HepG2 (cell line): Measurements from ENCODE around the gene CPVL. TPM values are rescaled to one million over a fixed set of nuclear protein-coding genes. Genes with fewer than 3 reads are reported as not detected.

Experiments used
- ATAC-seq: fragments of 200-7000 bp; cut with Tn5 transposase; 3 replicates; pipeline ENCODE4 v1.9.1; 2020; ENCODE audit warnings: mild to moderate bottlenecking, moderate library complexity
- BruUV-seq: library from RNA; stranded (reverse); fragments of 400-500 nt; replicated peaks from 2 replicates; lab custom pipeline; 2021; lab: Mats Ljungman, UMichigan
- CTCF ChIA-PET: fragments of 300-600 bp; formaldehyde crosslinking; extraction: SDS; loops from one replicate; lab custom pipeline; 2021; ENCODE audit warnings: low total read pairs, inconsistent platforms, low intra/inter-chr PET ratio; lab: Yijun Ruan, JAX
- POLR2A ChIA-PET: fragments of 350-600 bp; sonication (Branson Sonifier 250); formaldehyde crosslinking; loops from one replicate; lab custom pipeline; 2020; ENCODE audit warnings: antibody characterized with exemption, inconsistent platforms; lab: Yijun Ruan, JAX
- DNase-seq: peaks from one replicate; pipeline ENCODE4 v3.0.0-alpha.2; 2015; ENCODE audit warnings: low spot score
- FAIRE-seq: peaks from 3 replicates; lab custom pipeline; 2011; peaks lifted over from hg19 to GRCh38; lab: Jason Lieb, UNC
- H2AFZ ChIP-seq: one replicate; pipeline ENCODE4 v1.6.1; 2011; ENCODE audit warnings: low read length, inconsistent platforms
- H3K27ac ChIP-seq: fragments of 300-600 bp; 3 replicates; pipeline ENCODE4 v1.8.0; 2011; ENCODE audit warnings: mixed run types, mild to moderate bottlenecking, mixed read lengths, low read length, inconsistent platforms; ENCODE audit not compliant: insufficient read depth; ENCODE audit errors: extremely low read length
- H3K27me3 ChIP-seq, 2 experiments: fragments of 200-600 bp in 1 of 2; 2 replicates in 1 of 2; 3 replicates in 1 of 2; pipeline versions ENCODE4 v1.6.0 to v1.8.0; 2011; ENCODE audit warnings: low read length in 2 of 2, mild to moderate bottlenecking in 2 of 2, moderate library complexity in 2 of 2, inconsistent platforms in 1 of 2; ENCODE audit not compliant: insufficient read depth in 2 of 2, control insufficient read depth in 1 of 2
- H3K36me3 ChIP-seq, 2 experiments: fragments of 200-600 bp in 1 of 2; replicated peaks in 1 of 2; 2 replicates in 1 of 2; 3 replicates in 1 of 2; pipeline versions ENCODE4 v1.5.1 to v1.8.0; 2011; ENCODE audit warnings: low read length in 2 of 2, inconsistent platforms in 1 of 2; ENCODE audit not compliant: insufficient read depth in 2 of 2, control insufficient read depth in 1 of 2
- H3K4me1 ChIP-seq: 2 replicates; pipeline ENCODE4 v1.5.1; 2012; ENCODE audit warnings: low read length, inconsistent platforms; ENCODE audit not compliant: insufficient read depth
- H3K4me2 ChIP-seq: 2 replicates; pipeline ENCODE4 v1.6.0; 2011; ENCODE audit warnings: low read depth, low read length, inconsistent platforms
- H3K4me3 ChIP-seq, 3 experiments: fragments of 200-600 bp in 1 of 3; sonication (generic), shearing (Covaris generic) in 1 of 3; replicated peaks in 1 of 3; 2 replicates each; pipeline ENCODE4 v1.5.1; 2011 to 2016; ENCODE audit warnings: low read length in 3 of 3, inconsistent platforms in 2 of 3, low read depth in 2 of 3, mild to moderate bottlenecking in 2 of 3, control low read depth in 1 of 3, mixed read lengths in 1 of 3; ENCODE audit not compliant: insufficient read depth in 1 of 3
- H3K79me2 ChIP-seq: one replicate; pipeline ENCODE4 v1.6.1; 2011; ENCODE audit warnings: low read length, inconsistent platforms; ENCODE audit not compliant: insufficient read depth
- H3K9ac ChIP-seq: 2 replicates; pipeline ENCODE4 v1.6.0; 2011; ENCODE audit warnings: mild to moderate bottlenecking, low read depth, low read length, inconsistent platforms; ENCODE audit not compliant: insufficient read depth
- H3K9me3 ChIP-seq: 2 replicates; pipeline ENCODE4 v1.5.1; 2012; ENCODE audit warnings: mild to moderate bottlenecking, low read length
- H4K20me1 ChIP-seq: 2 replicates; pipeline ENCODE4 v1.6.0; 2011; ENCODE audit warnings: inconsistent platforms, mild to moderate bottlenecking, low read length, moderate library complexity; ENCODE audit not compliant: insufficient read depth
- HNF4G ChIP-seq, 2 experiments: sonication (generic) in 1 of 2; formaldehyde crosslinking in 1 of 2; IDR thresholded peaks; 2 replicates each; pipeline versions ENCODE4 v1.4.0 to v1.6.1; 2011 to 2020; ENCODE audit warnings: borderline replicate concordance in 2 of 2, low read depth in 2 of 2, mild to moderate bottlenecking in 2 of 2, low read length in 1 of 2, missing genetic modification reagents in 1 of 2, moderate library complexity in 1 of 2
- HNRNPLL ChIP-seq: fragments of 200-400 bp; formaldehyde crosslinking; IDR thresholded peaks from 2 replicates; pipeline ENCODE4 v1.6.1; 2017; ENCODE audit warnings: mild to moderate bottlenecking, low read depth, low read length; ENCODE audit not compliant: poor library complexity, severe bottlenecking
- KLF12 ChIP-seq: sonication (generic); formaldehyde crosslinking; IDR thresholded peaks from 2 replicates; pipeline ENCODE4 v1.4.0; 2020; ENCODE audit warnings: missing genetic modification reagents, borderline replicate concordance
- MEIS1 ChIP-seq: sonication (generic); formaldehyde crosslinking; IDR thresholded peaks from 2 replicates; pipeline ENCODE4 v1.9.0; 2021; ENCODE audit warnings: mild to moderate bottlenecking, missing genetic modification reagents, moderate library complexity, borderline replicate concordance
- MYNN ChIP-seq: sonication (generic); formaldehyde crosslinking; IDR thresholded peaks from 2 replicates; pipeline ENCODE4 v1.4.0; 2020; ENCODE audit warnings: mild to moderate bottlenecking, low read depth, missing genetic modification reagents
- NRL ChIP-seq: sonication (generic); formaldehyde crosslinking; IDR thresholded peaks from 2 replicates; pipeline ENCODE4 v1.5.0; 2020; ENCODE audit warnings: missing genetic modification reagents, mild to moderate bottlenecking, moderate library complexity, borderline replicate concordance
- PAWR ChIP-seq: sonication (generic); formaldehyde crosslinking; IDR thresholded peaks from 2 replicates; pipeline ENCODE4 v1.4.0; 2020; ENCODE audit warnings: missing genetic modification reagents, mild to moderate bottlenecking, borderline replicate concordance
- SRY ChIP-seq: sonication (generic); formaldehyde crosslinking; IDR thresholded peaks from 2 replicates; pipeline ENCODE4 v1.8.0; 2022; ENCODE audit warnings: mild to moderate bottlenecking, missing genetic modification reagents
- TFDP2 ChIP-seq: sonication (generic); formaldehyde crosslinking; IDR thresholded peaks from 2 replicates; pipeline ENCODE4 v1.4.0; 2020; ENCODE audit warnings: missing genetic modification reagents
- THYN1 ChIP-seq: sonication (generic); formaldehyde crosslinking; IDR thresholded peaks from 2 replicates; pipeline ENCODE4 v1.8.1; 2023; ENCODE audit warnings: low read depth, mild to moderate bottlenecking, moderate library complexity, missing genetic modification reagents, borderline replicate concordance
- ZNF329 ChIP-seq: sonication (generic); formaldehyde crosslinking; IDR thresholded peaks from 2 replicates; pipeline ENCODE4 v1.9.0; 2021; ENCODE audit warnings: low read depth, mild to moderate bottlenecking, missing genetic modification reagents
- ZNF337 ChIP-seq: sonication (generic); formaldehyde crosslinking; IDR thresholded peaks from 2 replicates; pipeline ENCODE4 v1.5.1; 2020; ENCODE audit warnings: missing genetic modification reagents, low read depth, mild to moderate bottlenecking, borderline replicate concordance
- ZNF580 ChIP-seq: IDR thresholded peaks from 2 replicates; pipeline ENCODE4 v1.6.1; 2016; ENCODE audit warnings: low read depth, borderline replicate concordance
- ZNF629 ChIP-seq: sonication (generic); formaldehyde crosslinking; conservative IDR thresholded peaks from 2 replicates; pipeline ENCODE4 v1.5.0; 2020; ENCODE audit warnings: missing genetic modification reagents
- ZNF747 ChIP-seq: sonication (generic); formaldehyde crosslinking; IDR thresholded peaks from 2 replicates; pipeline ENCODE4 v1.8.1; 2023; ENCODE audit warnings: missing genetic modification reagents, mild to moderate bottlenecking, borderline replicate concordance
- ZNF879 ChIP-seq: sonication (generic); formaldehyde crosslinking; IDR thresholded peaks from 2 replicates; pipeline ENCODE4 v1.8.1; 2023; ENCODE audit warnings: missing genetic modification reagents
- WGBS: methylation state at CpG from one replicate; pipeline ENCODE4 v1.1.6; 2017; ENCODE audit warnings: low lambda C conversion rate; 5-methylcytosine and 5-hydroxymethylcytosine counted together
- in situ Hi-C: cut with HindIII; loops from 2 replicates; pipeline ENCODE4 v1.10.0; 2017; ENCODE audit warnings: low pct_unique_long_range_greater_than_20kb; ENCODE audit not compliant: extremely low pct_ligation_motif_present
- intact Hi-C: fragments of 100-400 bp; cut with micrococcal nuclease; formaldehyde crosslinking; loops from one replicate; pipeline ENCODE4 v1.10.0; 2022; ENCODE audit not compliant: unreplicated experiment
- polyA plus RNA-seq, 8 experiments: library from polyadenylated mRNA; depleted of rRNA in 3 of 8; stranded (reverse) in 7 of 8; unstranded in 1 of 8; fragments of >200 nt; fragmentation: Illumina TruSeq in 4 of 8; extraction: Trizol in 4 of 8; gene quantifications; 2 replicates each; pipeline versions ENCODE4 v1.2.1 to v1.2.3, GENCODE V29; 2011 to 2016; ENCODE audit warnings: low read depth in 4 of 8, missing spikeins in 1 of 8, mixed read lengths in 1 of 8; ENCODE audit not compliant: insufficient read depth in 1 of 8
- total RNA-seq, 5 experiments: library from RNA; depleted of rRNA; stranded (reverse); fragments of >200 nt; fragmentation: Illumina TruSeq; extraction: Trizol; gene quantifications; 2 replicates each; pipeline ENCODE4 v1.2.3, GENCODE V29; 2016; ENCODE audit warnings: low read depth in 1 of 5

Gene CPVL
- total and polyA plus RNA-seq, 2 of the 13 experiments (the other 11 are each of a cell fraction or from before 2014, with no cell fraction given): 59.2 to 294 TPM

- FAIRE-seq (no peak), ATAC-seq (no peak), DNase-seq (no peak)
- in situ Hi-C loops (no loop called here), intact Hi-C loops (no loop called here)
- no peak overlapping the region for H3K9ac ChIP-seq
- H3K27ac ChIP-seq: no peak overlapping the region
- H3K4me2 ChIP-seq: no peak overlapping the region
- 74% methylated on average over 3 of the region's 3 CpGs for WGBS
- ChIA-PET POLR2A (no interaction called here), CTCF (no interaction called here)
- BruUV-seq: no TSS peak
- no peaks in the 10 kb centered on the region for H3K9me3 ChIP-seq
- no peak overlapping the region for H2AFZ ChIP-seq
- H3K36me3 ChIP-seq: no peaks in the 10 kb centered on the region
- TF ChIP-seq PAWR (CRISPR knock-in tag) (no peak), MYNN (CRISPR knock-in tag) (no peak), ZNF747 (CRISPR knock-in tag) (no peak), ZNF329 (CRISPR knock-in tag) (no peak), TFDP2 (no peak), ZNF629 (CRISPR knock-in tag) (no peak), ZNF580 (CRISPR knock-in tag) (no peak), MEIS1 (CRISPR knock-in tag) (no peak), ZNF337 (no peak), SRY (CRISPR knock-in tag) (no peak), ZNF879 (no peak), KLF12 (CRISPR knock-in tag) (no peak), NRL (CRISPR knock-in tag) (no peak), HNF4G (IDR thresholded peaks at IDR 0.05; ENCODE audit: borderline replicate concordance, low read depth, low read length) (no peak), HNF4G (CRISPR knock-in tag; IDR thresholded peaks at IDR 0.05; ENCODE audit: borderline replicate concordance, low read depth) (no peak), HNRNPLL (no peak), THYN1 (CRISPR knock-in tag) (no peak)
- H3K27me3 ChIP-seq: no peaks in the 10 kb centered on the region
- H3K79me2 ChIP-seq: no peaks in the 10 kb centered on the region
- H4K20me1 ChIP-seq: no peaks in the 10 kb centered on the region
- H3K4me1 ChIP-seq: no peaks in the 10 kb centered on the region
- no peak overlapping the region for H3K4me3 ChIP-seq
Observed at GRCh38 chr7:29013931-29014330, 132.4 kb downstream of the CPVL start.
